Prostate gland (tissue), 2 donors: Measurements from ENCODE around the gene SMAD2.

ENCODE experiments used
- CTCF ChIP-seq, 4 experiments: fragments of 200-600 bp in 2 of 4; fragments of 450-650 bp in 2 of 4; sonication (generic) in 2 of 4; IDR thresholded peaks; 1 replicate in 3 of 4; 2 replicates in 1 of 4; pipeline ENCODE4 v1.5.1; 2016 to 2019; ENCODE audit warnings: antibody characterized with exemption in 4 of 4, mild to moderate bottlenecking in 2 of 4, moderate library complexity in 2 of 4
- POLR2A ChIP-seq: fragments of 450-650 bp; IDR thresholded peaks from one replicate; pipeline ENCODE4 v1.6.1; 2016; ENCODE audit warnings: antibody characterized with exemption, mild to moderate bottlenecking
- POLR2AphosphoS5 ChIP-seq: sonication (generic); formaldehyde crosslinking; IDR thresholded peaks from one replicate; pipeline ENCODE4 v1.6.1; 2017; ENCODE audit warnings: antibody characterized with exemption

- no peak for TF ChIP-seq CTCF (IDR thresholded peaks at IDR 0.05)
- no peak for TF ChIP-seq POLR2A
- TF ChIP-seq POLR2AphosphoS5 = no peak
These were observed 36.3 kb downstream of the SMAD2 start for GRCh38 chr18:47893939-47894699.
